DOHH2 (cell line): ENCODE measurements around the gene CEMIP2.

ENCODE experiments used
- CTCF ChIP-seq: fragments of 200-600 bp; sonication (generic); IDR thresholded peaks from one replicate; pipeline ENCODE4 v1.5.1; 2014; ENCODE audit warnings: antibody characterized with exemption, mild to moderate bottlenecking, low read depth, low read length; ENCODE audit not compliant: poor library complexity, severe bottlenecking
- EZH2phosphoT487 ChIP-seq: fragments of 200-600 bp; sonication (generic); IDR thresholded peaks from 2 replicates; pipeline ENCODE4 v1.6.1; 2017; ENCODE audit warnings: borderline replicate concordance, mild to moderate bottlenecking, antibody characterized with exemption, low read length, moderate library complexity, mixed read lengths

GRCh38 chr9:71662082-71662481, 106.2 kb downstream of the CEMIP2 start:
- TF ChIP-seq CTCF (no peak), EZH2phosphoT487 (no peak)
